Heart left ventricle (tissue), 16 donors: Measurements from ENCODE around the gene CTAGE1. TPM values are rescaled to one million over a fixed set of nuclear protein-coding genes. Genes with fewer than 3 reads are reported as not detected.

Experiments
- ATAC-seq, 4 donors: fragments of 200-7000 bp; cut with Tn5 transposase; one replicate each; pipeline ENCODE4 v1.9.1; 2020 to 2022; ENCODE audit warnings: moderate library complexity in 4 of 4, mild to moderate bottlenecking in 3 of 4, moderate number of reproducible peaks in 1 of 4
- DNase-seq, 5 donors: peaks; one replicate each; pipeline ENCODE4 v3.0.0-alpha.2; 2020
- H3K27ac ChIP-seq, 12 donors: fragments of 200-600 bp; sonication (generic) in 4 of 12; one replicate each; pipeline versions ENCODE4 v1.5.0 to v1.8.0; 2016 to 2022; ENCODE audit warnings: mild to moderate bottlenecking in 2 of 12
- H3K27me3 ChIP-seq, 9 donors: fragments of 200-600 bp; sonication (generic) in 2 of 9; one replicate each; pipeline versions ENCODE4 v1.5.1 to v1.8.0; 2016 to 2022; ENCODE audit warnings: mild to moderate bottlenecking in 3 of 9
- H3K36me3 ChIP-seq, 9 donors: fragments of 200-600 bp; sonication (generic) in 2 of 9; one replicate each; pipeline versions ENCODE4 v1.5.0 to v1.8.0; 2018 to 2022; ENCODE audit warnings: mild to moderate bottlenecking in 2 of 9
- H3K4me1 ChIP-seq, 12 donors: fragments of 200-600 bp; sonication (generic) in 4 of 12; one replicate each; pipeline versions ENCODE4 v1.5.0 to v1.8.0; 2016 to 2022; ENCODE audit warnings: mild to moderate bottlenecking in 3 of 12
- H3K4me3 ChIP-seq, 12 donors: fragments of 200-600 bp; sonication (generic) in 4 of 12; one replicate each; pipeline versions ENCODE4 v1.5.0 to v1.8.0; 2017 to 2022; ENCODE audit warnings: mild to moderate bottlenecking in 9 of 12, moderate library complexity in 4 of 12
- H3K9me3 ChIP-seq, 12 donors: fragments of 200-600 bp; sonication (generic) in 4 of 12; one replicate each; pipeline versions ENCODE4 v1.5.0 to v1.8.0; 2016 to 2022; ENCODE audit warnings: mild to moderate bottlenecking in 1 of 12
- CTCF ChIP-seq, 12 donors: fragments of 200-600 bp; sonication (generic) in 4 of 12; IDR thresholded peaks; one replicate each; pipeline versions ENCODE4 v1.5.0 to v1.8.0; 2018 to 2022; ENCODE audit warnings: antibody characterized with exemption in 12 of 12, mild to moderate bottlenecking in 5 of 12
- POLR2A ChIP-seq, 2 donors: fragments of 450-650 bp; IDR thresholded peaks; one replicate each; pipeline ENCODE4 v1.6.1; 2017; ENCODE audit warnings: antibody characterized with exemption in 2 of 2, mild to moderate bottlenecking in 2 of 2, moderate library complexity in 2 of 2
- WGBS, 4 donors: extraction: QIAGEN DNeasy Blood & Tissue Kit in 2 of 4; methylation state at CpG; one replicate each; pipeline versions ENCODE4 v1.1.5 to v1.1.7; 2013 to 2018; 5-methylcytosine and 5-hydroxymethylcytosine counted together
- intact Hi-C, 10 donors: fragments of 100-400 bp; cut with DNase I; formaldehyde crosslinking; loops; one replicate each; pipeline versions ENCODE4 v1.11.1 to v1.14.2; 2022
- polyA plus RNA-seq, 2 donors: library from polyadenylated mRNA; stranded (reverse); fragments of 200-250 nt; gene quantifications; one replicate each; pipeline ENCODE4 v1.2.3, GENCODE V29; 2013
- total RNA-seq, 9 donors: library from RNA; depleted of rRNA in 2 of 9; stranded (reverse); fragments of >200 nt in 2 of 9; fragmentation: NEBNext Ultra II Directional in 3 of 9; extraction: Animal tissue kit (Norgen Biotek cat#: 25700) in 3 of 9; gene quantifications; one replicate each; pipeline versions ENCODE4 v1.1.0 to v1.2.4, GENCODE V29; 2016 to 2023
- donor health status: ischemic (EF 13 %, LVEDD 7.1; RV severe dilation, severe dysfunction).
- donor health status: healthy with polysubstance abuse.
- donor health status: DM: no; HTN: yes; CAD: no.
- donor health status: DM: no; HTN: no; CAD: no.
- donor health status: ischemic (EF 25% LVEDD 6.9; RV normal size, moderate dysfunction).
- donor health status: ischemic (EF 25% LVEDD 5.7; RV mildly dilated, moderate dysfunction).
- donor health status: healthy.
- donor health status: DM: yes; HTN: yes; CAD: no.
- donor health status: ischemic (EF 35%, LVEDD 5.7; RV mildly dilated, moderate dysfunction).
- donor health status: nonischemic (EF 11% LVEDD 7.7; RV severe dilation, severe dysfunction).
- donor health status: DM: yes; HTN: yes; CAD: no.
- donor health status: PGD.
- donor health status: ischemic (EF 29% LVEDD 5.4; RV normal size, mild dysfunction).
- donor health status: nonischemic (EF 23%, LVEDD 6.1; RV moderate dilation, normal function).

Gene CTAGE1
- total and polyA plus RNA-seq, 11 donors = 0.03 TPM; not detected in 10

- TF ChIP-seq POLR2A (IDR thresholded peaks at IDR 0.05) (no peak), CTCF (IDR thresholded peaks at IDR 0.05) (no peak)
- Histone ChIP-seq H3K27ac (peak overlapping the region in 2 of 12 donors; percentile 41 to 55), H3K9me3 (no peaks in the 10 kb centered on the region), H3K36me3 (no peaks in the 10 kb centered on the region), H3K4me3 (no peak overlapping the region), H3K4me1 (peaks cover 0 to 22% (median 7%) of the 10 kb centered on the region in 12 donors), H3K27me3 (no peaks in the 10 kb centered on the region)
- peak in 2 of 5 donors; percentile 45 to 47 for DNase-seq
- ATAC-seq = peak; percentile 23 to 73 (median 30)
- intact Hi-C loops = loop anchor here in 3 of 10 donors (5.0 to 10.0 kb wide), 3 partner anchors 165 to 393 kb away; no protein-coding TSS in a partner anchor
- 51 to 65% (median 55%) methylated on average over 5 of the region's 5 CpGs for WGBS, 4 donors
These were observed 30.4 kb downstream of the CTAGE1 start for GRCh38 chr18:22387364-22387763.

GRCh38 chr18:22385718-22386117 lies 32.0 kb downstream of the CTAGE1 start:
- Histone ChIP-seq H3K36me3 (no peaks in the 10 kb centered on the region), H3K27me3 (no peaks in the 10 kb centered on the region), H3K9me3 (no peaks in the 10 kb centered on the region), H3K27ac (no peak overlapping the region), H3K4me3 (no peak overlapping the region), H3K4me1 (peaks cover 0 to 16% (median 5%) of the 10 kb centered on the region in 12 donors)
- no peak for DNase-seq
- peak in 1 of 4 donors; percentile 33 for ATAC-seq
- 53 to 62% (median 57%) methylated on average over 4 of the region's 4 CpGs for WGBS, 4 donors
- intact Hi-C loops = loop anchor here in 3 of 10 donors (5.0 to 10.0 kb wide), 3 partner anchors 167 to 391 kb away; no protein-coding TSS in a partner anchor
- no peak for TF ChIP-seq CTCF (IDR thresholded peaks at IDR 0.05)
- no peak for TF ChIP-seq POLR2A (IDR thresholded peaks at IDR 0.05)

GRCh38 chr18:22378672-22379282 lies 38.9 kb downstream of the CTAGE1 start:
- no peak for TF ChIP-seq POLR2A (IDR thresholded peaks at IDR 0.05)
- TF ChIP-seq CTCF (IDR thresholded peaks at IDR 0.05) = peak; percentile 34 to 66 (median 51)
- H3K4me3 ChIP-seq = no peak overlapping the region
- intact Hi-C loops = loop anchor here in 3 of 10 donors (5.0 to 10.0 kb wide), 3 partner anchors 176 to 384 kb away; no protein-coding TSS in a partner anchor
- no peaks in the 10 kb centered on the region for H3K9me3 ChIP-seq
- H3K4me1 ChIP-seq = peaks cover 0 to 4% (median 0%) of the 10 kb centered on the region in 12 donors
- peak; percentile 76 to 89 (median 81) for ATAC-seq
- no peaks in the 10 kb centered on the region for H3K27me3 ChIP-seq
- peak in 3 of 5 donors; percentile 25 to 39 (median 26) for DNase-seq
- 59 to 69% (median 61%) methylated on average over 2 of the region's 2 CpGs for WGBS, 4 donors
- H3K36me3 ChIP-seq = no peaks in the 10 kb centered on the region
- no peak overlapping the region for H3K27ac ChIP-seq

- Histone ChIP-seq H3K9me3 (no peaks in the 10 kb centered on the region), H3K27me3 (no peaks in the 10 kb centered on the region), H3K4me3 (no peak overlapping the region), H3K27ac (no peak overlapping the region), H3K36me3 (no peaks in the 10 kb centered on the region), H3K4me1 (peaks cover 0 to 4% (median 0%) of the 10 kb centered on the region in 12 donors)
- intact Hi-C loops = loop anchor here in 3 of 10 donors (5.0 to 10.0 kb wide), 3 partner anchors 177 to 383 kb away; no protein-coding TSS in a partner anchor
- WGBS, 4 donors = 94 to 100% (median 97%) methylated on average over 1 of the region's 1 CpG
- ATAC-seq (no peak), DNase-seq (no peak)
- TF ChIP-seq POLR2A (IDR thresholded peaks at IDR 0.05) (no peak), CTCF (IDR thresholded peaks at IDR 0.05) (no peak)
These were observed 39.9 kb downstream of the CTAGE1 start for GRCh38 chr18:22377769-22378168.
